ENCODE results near the gene IZUMO1R.
"Not testable (repeated sequence)": the region's sequence is repeated elsewhere in the genome, so short reads cannot be mapped to it uniquely, and the experiment has no call there.

The IZUMO1R gene

GRCh38 chr11:94328587-94329080, 24.3 kb downstream of the IZUMO1R start:
- DNase-seq = no peak

DNA sequence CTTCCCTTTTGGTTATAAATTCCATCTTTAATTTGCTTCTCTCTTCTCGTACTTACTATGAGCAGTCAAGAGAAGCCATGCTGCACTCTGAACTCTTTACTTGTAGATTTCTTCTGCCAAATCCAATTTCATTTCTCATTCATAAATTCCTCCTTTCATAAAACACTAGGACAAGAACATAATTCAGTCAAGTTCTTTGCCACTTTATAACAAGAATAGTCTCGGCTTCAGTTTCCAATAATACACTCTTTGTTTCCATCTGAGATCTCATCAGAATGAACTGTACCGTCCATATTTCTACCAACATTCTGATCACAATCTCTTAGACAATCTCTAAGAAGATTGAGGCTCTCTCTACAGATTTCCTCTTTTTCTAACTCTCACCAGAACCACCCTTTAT, 25.1 kb downstream of the IZUMO1R start:
- DNase-seq = no peak

- DNase-seq = no peak
Observed at GRCh38 chr11:94330789-94331188, 26.4 kb downstream of the IZUMO1R start.

GRCh38 chr11:94332814-94333213, 28.4 kb downstream of the IZUMO1R start:
- DNase-seq = no peak

GRCh38 chr11:94336033-94336432, 31.7 kb downstream of the IZUMO1R start:
- DNase-seq = no peak

- DNase-seq = no peak
Observed at GRCh38 chr11:94338651-94339050, 34.3 kb downstream of the IZUMO1R start.

DNA sequence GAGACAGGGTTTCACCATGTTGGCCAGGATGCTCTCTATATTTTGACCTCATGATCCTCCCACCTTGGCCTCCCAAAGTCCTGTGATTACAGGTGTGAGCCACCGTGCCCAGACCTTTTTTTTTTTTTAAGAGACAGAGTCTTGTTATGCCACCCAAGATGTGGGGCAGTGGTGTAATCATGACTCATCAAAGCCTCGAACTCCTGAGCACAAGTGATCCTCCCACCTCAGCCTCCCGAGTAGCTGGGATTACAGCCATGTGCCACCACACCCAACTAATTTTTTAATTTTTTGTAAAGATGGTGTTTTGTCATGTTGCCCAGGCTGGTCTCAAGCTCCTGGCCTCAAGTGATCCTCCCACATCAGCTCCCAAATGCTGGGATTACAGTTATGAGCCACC, 37.9 kb downstream of the IZUMO1R start:
- DNase-seq = no peak

DNA sequence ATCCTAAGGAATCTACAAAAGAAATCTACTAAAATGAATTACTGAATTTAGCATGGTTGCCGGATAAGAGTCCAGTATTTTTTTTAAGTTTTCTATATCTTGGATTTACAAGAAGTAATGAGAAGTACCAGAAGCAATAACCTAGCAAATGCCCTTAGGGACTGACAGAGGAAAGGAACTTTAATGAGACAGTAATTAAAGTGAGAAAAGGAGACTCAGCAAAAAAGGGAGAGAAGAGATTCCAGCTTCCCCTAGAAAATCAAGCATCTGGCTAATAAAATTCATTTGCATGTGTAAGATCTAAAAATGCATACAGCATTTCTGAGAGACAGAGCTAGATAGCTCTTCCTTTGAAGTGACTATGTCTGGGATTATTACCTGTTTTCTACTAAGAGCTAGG, 39.1 kb downstream of the IZUMO1R start:
- no peak for DNase-seq

GRCh38 chr11:94346311-94346710, 41.9 kb downstream of the IZUMO1R start:
- not testable (repeated sequence) for DNase-seq

DNA sequence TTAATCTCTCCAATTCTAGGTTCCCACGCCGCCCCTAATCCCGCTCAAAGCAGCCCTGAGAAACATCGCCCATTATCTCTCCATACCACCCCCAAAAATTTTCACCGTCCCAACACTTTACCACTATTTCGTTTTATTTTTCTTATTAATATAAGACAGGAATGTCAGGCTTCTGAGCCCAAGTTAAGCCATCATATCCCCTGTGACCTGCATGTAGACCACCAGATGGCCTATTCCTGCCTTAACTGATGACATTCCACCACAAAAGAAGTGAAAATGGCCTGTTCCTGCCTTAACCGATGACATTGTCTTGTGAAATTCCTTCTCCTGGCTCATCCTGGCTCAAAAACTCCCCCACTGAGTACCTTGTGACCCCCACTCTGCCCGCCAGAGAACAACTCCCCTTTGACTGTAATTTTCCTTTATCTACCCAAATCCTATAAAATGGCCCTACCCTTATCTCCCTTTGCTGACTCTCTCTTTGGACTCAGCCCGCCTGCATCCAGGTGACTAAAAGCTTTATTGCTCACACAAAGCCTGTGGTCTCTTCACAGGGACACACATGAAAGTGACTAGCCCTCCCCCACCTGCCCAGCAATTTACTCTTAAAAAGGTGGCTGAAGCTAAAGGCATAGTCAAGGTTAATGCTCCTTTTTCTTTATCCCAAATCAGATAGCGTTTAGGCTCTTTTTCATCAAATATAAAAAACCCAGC, 46.6 kb downstream of the IZUMO1R start:
- DNase-seq = not testable (repeated sequence)

Measured in HCEC 1CT (cell line).